HG02588 (cell line): Measurements from ENCODE around the gene PTPN4.

Source experiments
- ATAC-seq: cut with Tn5 transposase; IDR thresholded peaks from one replicate; pipeline ENCODE4 v1.9.1; 2021; ENCODE audit warnings: mild to moderate bottlenecking, moderate library complexity; ENCODE audit not compliant: unreplicated experiment

Gene PTPN4

GRCh38 chr2:119730671-119731177 lies 29.0 kb upstream of the PTPN4 start:
- no peak for ATAC-seq

GRCh38 chr2:119731983-119732382 lies 27.7 kb upstream of the PTPN4 start:
- no peak for ATAC-seq

GRCh38 chr2:119732601-119733164 lies 27.0 kb upstream of the PTPN4 start:
- ATAC-seq: no peak

GRCh38 chr2:119734047-119734446 lies 25.7 kb upstream of the PTPN4 start:
- no peak for ATAC-seq

- ATAC-seq: no peak
Measured at GRCh38 chr2:119735565-119735964, 24.2 kb upstream of the PTPN4 start.

- no peak for ATAC-seq
Measured at GRCh38 chr2:119736021-119736420, 23.7 kb upstream of the PTPN4 start.

GRCh38 chr2:119739580-119740255 lies 20.0 kb upstream of the PTPN4 start:
- ATAC-seq: no peak

GRCh38 chr2:119741001-119741400 lies 18.7 kb upstream of the PTPN4 start:
- ATAC-seq: no peak

GRCh38 chr2:119741868-119742267 lies 17.9 kb upstream of the PTPN4 start:
- no peak for ATAC-seq

- no peak for ATAC-seq
Measured at GRCh38 chr2:119744335-119744939, 15.3 kb upstream of the PTPN4 start.

- ATAC-seq: no peak
Measured at GRCh38 chr2:119745566-119745965, 14.2 kb upstream of the PTPN4 start.

- no peak for ATAC-seq
Measured at GRCh38 chr2:119746836-119747686, 12.7 kb upstream of the PTPN4 start.

GRCh38 chr2:119748135-119748534 lies 11.6 kb upstream of the PTPN4 start:
- ATAC-seq: no peak

- no peak for ATAC-seq
Measured at GRCh38 chr2:119749477-119750012, 10.2 kb upstream of the PTPN4 start.

GRCh38 chr2:119751706-119752105 lies 8.0 kb upstream of the PTPN4 start:
- no peak for ATAC-seq

GRCh38 chr2:119753041-119753929 lies 6.4 kb upstream of the PTPN4 start:
- no peak for ATAC-seq

- ATAC-seq: no peak
Measured at GRCh38 chr2:119753930-119754321, 5.8 kb upstream of the PTPN4 start.

GRCh38 chr2:119755906-119756305 lies 3.8 kb upstream of the PTPN4 start:
- ATAC-seq: no peak

- no peak for ATAC-seq
Measured at GRCh38 chr2:119756837-119757236, 2.9 kb upstream of the PTPN4 start.

- no peak for ATAC-seq
Measured at GRCh38 chr2:119758881-119759450, 756 bp upstream of the PTPN4 start.
